ENCODE data around the gene ALK. TPM values are rescaled to one million over a fixed set of nuclear protein-coding genes. Genes with fewer than 3 reads are reported as not detected.

ALK gene
- polyA plus RNA-seq, 2 donors: 0.04 to 0.05 TPM

GRCh38 chr2:29518010-29518409, 403.4 kb downstream of the ALK start:
- Histone ChIP-seq H3K9me3 (ENCODE audit: control insufficient read depth in 2 of 2, insufficient read depth in 1 of 2, low read depth in 1 of 2, low read length in 1 of 2) (no peaks in the 10 kb centered on the region), H3K36me3 (ENCODE audit: control insufficient read depth in 2 of 2, insufficient read depth in 2 of 2, low read length in 1 of 2) (no peaks in the 10 kb centered on the region), H3K4me3 (ENCODE audit: low read depth in 1 of 2, low read length in 2 of 2) (no peak overlapping the region), H3K27ac (ENCODE audit: low read depth in 2 of 2, low read length in 1 of 2) (no peak overlapping the region), H3K27me3 (ENCODE audit: control insufficient read depth in 1 of 2, insufficient read depth in 2 of 2, low read length in 2 of 2) (no peaks in the 10 kb centered on the region), H3K4me1 (ENCODE audit: control insufficient read depth in 2 of 2, insufficient read depth in 2 of 2, low read length in 1 of 2) (no peaks in the 10 kb centered on the region)
- WGBS, 2 donors: 71 to 78% methylated on average over 2 of the region's 2 CpGs

GRCh38 chr2:29517413-29517812, 404.0 kb downstream of the ALK start:
- Histone ChIP-seq H3K27ac (ENCODE audit: low read depth in 2 of 2, low read length in 1 of 2) (no peak overlapping the region), H3K9me3 (ENCODE audit: control insufficient read depth in 2 of 2, insufficient read depth in 1 of 2, low read depth in 1 of 2, low read length in 1 of 2) (no peaks in the 10 kb centered on the region), H3K27me3 (ENCODE audit: control insufficient read depth in 1 of 2, insufficient read depth in 2 of 2, low read length in 2 of 2) (no peaks in the 10 kb centered on the region), H3K36me3 (ENCODE audit: control insufficient read depth in 2 of 2, insufficient read depth in 2 of 2, low read length in 1 of 2) (no peaks in the 10 kb centered on the region), H3K4me1 (ENCODE audit: control insufficient read depth in 2 of 2, insufficient read depth in 2 of 2, low read length in 1 of 2) (no peaks in the 10 kb centered on the region), H3K4me3 (ENCODE audit: low read depth in 1 of 2, low read length in 2 of 2) (no peak overlapping the region)
- 76 to 79% methylated on average over 2 of the region's 2 CpGs for WGBS, 2 donors

- no peaks in the 10 kb centered on the region for H3K9me3 ChIP-seq (ENCODE audit: control insufficient read depth in 2 of 2, insufficient read depth in 1 of 2, low read depth in 1 of 2, low read length in 1 of 2)
- H3K4me3 ChIP-seq (ENCODE audit: low read depth in 1 of 2, low read length in 2 of 2): no peak overlapping the region
- no peaks in the 10 kb centered on the region for H3K27me3 ChIP-seq (ENCODE audit: control insufficient read depth in 1 of 2, insufficient read depth in 2 of 2, low read length in 2 of 2)
- WGBS, 2 donors: 70 to 88% methylated on average over 2 of the region's 2 CpGs
- no peak overlapping the region for H3K27ac ChIP-seq (ENCODE audit: low read depth in 2 of 2, low read length in 1 of 2)
- H3K4me1 ChIP-seq (ENCODE audit: control insufficient read depth in 2 of 2, insufficient read depth in 2 of 2, low read length in 1 of 2): no peaks in the 10 kb centered on the region
- H3K36me3 ChIP-seq (ENCODE audit: control insufficient read depth in 2 of 2, insufficient read depth in 2 of 2, low read length in 1 of 2): no peaks in the 10 kb centered on the region
These were observed 404.6 kb downstream of the ALK start for GRCh38 chr2:29516767-29517166.

- peaks cover 0 to 2% of the 10 kb centered on the region in 2 donors for H3K9me3 ChIP-seq (ENCODE audit: control insufficient read depth in 2 of 2, insufficient read depth in 1 of 2, low read depth in 1 of 2, low read length in 1 of 2)
- no peak overlapping the region for H3K27ac ChIP-seq (ENCODE audit: low read depth in 2 of 2, low read length in 1 of 2)
- 50 to 57% methylated on average over 1 of the region's 1 CpG for WGBS, 2 donors
These were observed 411.5 kb downstream of the ALK start for GRCh38 chr2:29509878-29510277.

GRCh38 chr2:29509397-29509796, 412.0 kb downstream of the ALK start:
- WGBS, 2 donors: 53 to 81% methylated on average over 1 of the region's 1 CpG
- H3K36me3 ChIP-seq (ENCODE audit: control insufficient read depth in 2 of 2, insufficient read depth in 2 of 2, low read length in 1 of 2): no peaks in the 10 kb centered on the region
- peaks cover 0 to 2% of the 10 kb centered on the region in 2 donors for H3K27me3 ChIP-seq (ENCODE audit: control insufficient read depth in 1 of 2, insufficient read depth in 2 of 2, low read length in 2 of 2)
- H3K27ac ChIP-seq (ENCODE audit: low read depth in 2 of 2, low read length in 1 of 2): no peak overlapping the region
- H3K9me3 ChIP-seq (ENCODE audit: control insufficient read depth in 2 of 2, insufficient read depth in 1 of 2, low read depth in 1 of 2, low read length in 1 of 2): peaks cover 0 to 2% of the 10 kb centered on the region in 2 donors
- no peak overlapping the region for H3K4me3 ChIP-seq (ENCODE audit: low read depth in 1 of 2, low read length in 2 of 2)
- H3K4me1 ChIP-seq (ENCODE audit: control insufficient read depth in 2 of 2, insufficient read depth in 2 of 2, low read length in 1 of 2): no peaks in the 10 kb centered on the region

More at GRCh38 chr2:29509878-29510277, 411.5 kb downstream of the ALK start:
- no peaks in the 10 kb centered on the region for H3K4me1 ChIP-seq (ENCODE audit: control insufficient read depth in 2 of 2, insufficient read depth in 2 of 2, low read length in 1 of 2)
- H3K4me3 ChIP-seq (ENCODE audit: low read depth in 1 of 2, low read length in 2 of 2): no peak overlapping the region
- H3K27me3 ChIP-seq (ENCODE audit: control insufficient read depth in 1 of 2, insufficient read depth in 2 of 2, low read length in 2 of 2): peaks cover 0 to 2% of the 10 kb centered on the region in 2 donors
- H3K36me3 ChIP-seq (ENCODE audit: control insufficient read depth in 2 of 2, insufficient read depth in 2 of 2, low read length in 1 of 2): no peaks in the 10 kb centered on the region

GRCh38 chr2:29504746-29505145, 416.6 kb downstream of the ALK start:
- Histone ChIP-seq H3K4me3 (ENCODE audit: low read depth in 1 of 2, low read length in 2 of 2) (no peak overlapping the region), H3K27ac (ENCODE audit: low read depth in 2 of 2, low read length in 1 of 2) (no peak overlapping the region), H3K9me3 (ENCODE audit: control insufficient read depth in 2 of 2, insufficient read depth in 1 of 2, low read depth in 1 of 2, low read length in 1 of 2) (no peaks in the 10 kb centered on the region), H3K27me3 (ENCODE audit: control insufficient read depth in 1 of 2, insufficient read depth in 2 of 2, low read length in 2 of 2) (peaks cover 0 to 2% of the 10 kb centered on the region in 2 donors), H3K36me3 (ENCODE audit: control insufficient read depth in 2 of 2, insufficient read depth in 2 of 2, low read length in 1 of 2) (no peaks in the 10 kb centered on the region), H3K4me1 (ENCODE audit: control insufficient read depth in 2 of 2, insufficient read depth in 2 of 2, low read length in 1 of 2) (no peaks in the 10 kb centered on the region)
- WGBS, 2 donors: 78 to 84% methylated on average over 3 of the region's 3 CpGs

- no peak overlapping the region for H3K4me3 ChIP-seq (ENCODE audit: low read depth in 1 of 2, low read length in 2 of 2)
- no peaks in the 10 kb centered on the region for H3K4me1 ChIP-seq (ENCODE audit: control insufficient read depth in 2 of 2, insufficient read depth in 2 of 2, low read length in 1 of 2)
- 20 to 32% methylated on average over 4 of the region's 4 CpGs for WGBS, 2 donors
- H3K9me3 ChIP-seq (ENCODE audit: control insufficient read depth in 2 of 2, insufficient read depth in 1 of 2, low read depth in 1 of 2, low read length in 1 of 2): no peaks in the 10 kb centered on the region
- peaks cover 0 to 2% of the 10 kb centered on the region in 2 donors for H3K27me3 ChIP-seq (ENCODE audit: control insufficient read depth in 1 of 2, insufficient read depth in 2 of 2, low read length in 2 of 2)
- H3K36me3 ChIP-seq (ENCODE audit: control insufficient read depth in 2 of 2, insufficient read depth in 2 of 2, low read length in 1 of 2): no peaks in the 10 kb centered on the region
- H3K27ac ChIP-seq (ENCODE audit: low read depth in 2 of 2, low read length in 1 of 2): no peak overlapping the region
These were observed 418.9 kb downstream of the ALK start for GRCh38 chr2:29502460-29502911.

GRCh38 chr2:29497375-29497774, 424.0 kb downstream of the ALK start:
- Histone ChIP-seq H3K36me3 (ENCODE audit: control insufficient read depth in 2 of 2, insufficient read depth in 2 of 2, low read length in 1 of 2) (no peaks in the 10 kb centered on the region), H3K27me3 (ENCODE audit: control insufficient read depth in 1 of 2, insufficient read depth in 2 of 2, low read length in 2 of 2) (no peaks in the 10 kb centered on the region), H3K4me3 (ENCODE audit: low read depth in 1 of 2, low read length in 2 of 2) (no peak overlapping the region), H3K9me3 (ENCODE audit: control insufficient read depth in 2 of 2, insufficient read depth in 1 of 2, low read depth in 1 of 2, low read length in 1 of 2) (no peaks in the 10 kb centered on the region), H3K27ac (ENCODE audit: low read depth in 2 of 2, low read length in 1 of 2) (no peak overlapping the region), H3K4me1 (ENCODE audit: control insufficient read depth in 2 of 2, insufficient read depth in 2 of 2, low read length in 1 of 2) (peaks cover 0 to 1% of the 10 kb centered on the region in 2 donors)
- WGBS, 2 donors: 93 to 94% methylated on average over 3 of the region's 3 CpGs

- H3K4me3 ChIP-seq (ENCODE audit: low read depth in 1 of 2, low read length in 2 of 2): no peak overlapping the region
- 30 to 41% methylated on average over 1 of the region's 1 CpG for WGBS, 2 donors
- no peaks in the 10 kb centered on the region for H3K9me3 ChIP-seq (ENCODE audit: control insufficient read depth in 2 of 2, insufficient read depth in 1 of 2, low read depth in 1 of 2, low read length in 1 of 2)
- H3K27me3 ChIP-seq (ENCODE audit: control insufficient read depth in 1 of 2, insufficient read depth in 2 of 2, low read length in 2 of 2): no peaks in the 10 kb centered on the region
- H3K27ac ChIP-seq (ENCODE audit: low read depth in 2 of 2, low read length in 1 of 2): no peak overlapping the region
- H3K4me1 ChIP-seq (ENCODE audit: control insufficient read depth in 2 of 2, insufficient read depth in 2 of 2, low read length in 1 of 2): peaks cover 0 to 1% of the 10 kb centered on the region in 2 donors
- H3K36me3 ChIP-seq (ENCODE audit: control insufficient read depth in 2 of 2, insufficient read depth in 2 of 2, low read length in 1 of 2): no peaks in the 10 kb centered on the region
These were observed 425.2 kb downstream of the ALK start for GRCh38 chr2:29496198-29496597.

GRCh38 chr2:29495536-29496060, 425.8 kb downstream of the ALK start:
- Histone ChIP-seq H3K36me3 (ENCODE audit: control insufficient read depth in 2 of 2, insufficient read depth in 2 of 2, low read length in 1 of 2) (no peaks in the 10 kb centered on the region), H3K4me3 (ENCODE audit: low read depth in 1 of 2, low read length in 2 of 2) (no peak overlapping the region), H3K27me3 (ENCODE audit: control insufficient read depth in 1 of 2, insufficient read depth in 2 of 2, low read length in 2 of 2) (no peaks in the 10 kb centered on the region), H3K27ac (ENCODE audit: low read depth in 2 of 2, low read length in 1 of 2) (no peak overlapping the region), H3K9me3 (ENCODE audit: control insufficient read depth in 2 of 2, insufficient read depth in 1 of 2, low read depth in 1 of 2, low read length in 1 of 2) (no peaks in the 10 kb centered on the region), H3K4me1 (ENCODE audit: control insufficient read depth in 2 of 2, insufficient read depth in 2 of 2, low read length in 1 of 2) (peaks cover 0 to 1% of the 10 kb centered on the region in 2 donors)
- 62% methylated on average over 4 of the region's 4 CpGs for WGBS, 2 donors

Data from esophagus (tissue), 2 donors.